ENCODE results near the gene ZSCAN31.

The ZSCAN31 gene

GRCh38 chr6:28353981-28354676 is 18.2 kb upstream of the ZSCAN31 start:
- Histone ChIP-seq H3K4me2 (no peak overlapping the region), H3K4me3 (no peak overlapping the region), H4K20me1 (peaks cover 7% of the 10 kb centered on the region; the same call in 1 of the 2 replicates), H3K27me3 (no peaks in the 10 kb centered on the region), H3K36me3 (peaks cover 20% of the 10 kb centered on the region), H3K4me1 (peaks cover 21% of the 10 kb centered on the region), H3K27ac (no peak overlapping the region), H3K9me3 (peaks cover 17% of the 10 kb centered on the region), H3K9ac (no peak overlapping the region)
- TF ChIP-seq Cebpa-rat (IDR thresholded peaks at IDR 0.05): no peak

GRCh38 chr6:28353356-28353755 is 17.4 kb upstream of the ZSCAN31 start:
- Histone ChIP-seq H3K36me3 (peaks cover 17% of the 10 kb centered on the region), H4K20me1 (peaks cover 7% of the 10 kb centered on the region; the same call in 1 of the 2 replicates), H3K4me2 (no peak overlapping the region), H3K4me1 (peaks cover 21% of the 10 kb centered on the region), H3K9me3 (peaks cover 17% of the 10 kb centered on the region), H3K27ac (no peak overlapping the region), H3K9ac (no peak overlapping the region), H3K4me3 (no peak overlapping the region), H3K27me3 (no peaks in the 10 kb centered on the region)
- no peak for TF ChIP-seq Cebpa-rat (IDR thresholded peaks at IDR 0.05)

GRCh38 chr6:28351493-28351925 is 15.6 kb upstream of the ZSCAN31 start:
- Histone ChIP-seq H3K27ac (no peak overlapping the region), H3K9ac (no peak overlapping the region), H3K4me1 (peaks cover 21% of the 10 kb centered on the region), H3K27me3 (no peaks in the 10 kb centered on the region), H3K36me3 (peaks cover 17% of the 10 kb centered on the region), H3K4me2 (peak overlapping the region; percentile 92), H4K20me1 (peaks cover 3% of the 10 kb centered on the region; the same call in 1 of the 2 replicates), H3K9me3 (peaks cover 17% of the 10 kb centered on the region), H3K4me3 (no peak overlapping the region)
- TF ChIP-seq Cebpa-rat (IDR thresholded peaks at IDR 0.05): no peak

- no peak for TF ChIP-seq Cebpa-rat (IDR thresholded peaks at IDR 0.05)
- peaks cover 17% of the 10 kb centered on the region for H3K36me3 ChIP-seq
- H3K4me3 ChIP-seq: peak overlapping the region; percentile 79
- H4K20me1 ChIP-seq: no peaks in the 10 kb centered on the region
- peaks cover 21% of the 10 kb centered on the region for H3K4me1 ChIP-seq
- H3K27ac ChIP-seq: no peak overlapping the region
- peaks cover 17% of the 10 kb centered on the region for H3K9me3 ChIP-seq
- peak overlapping the region; percentile 87; the same call in 1 of the 2 replicates for H3K9ac ChIP-seq
- H3K4me2 ChIP-seq: peak overlapping the region; percentile 92
- H3K27me3 ChIP-seq: no peaks in the 10 kb centered on the region
Measured at GRCh38 chr6:28351087-28351486, 15.1 kb upstream of the ZSCAN31 start.

GRCh38 chr6:28349892-28350737 is 14.2 kb upstream of the ZSCAN31 start, which contains the start of gene ZKSCAN3:
Gene ZKSCAN3 (plus strand): TSS chr6:28349947. CDS start chr6:28359587, 9,640 bp downstream.
- Histone ChIP-seq H3K4me2 (peak within 1 kb of the TSS; percentile 92), H3K9me3 (peaks cover 17% of the 10 kb centered on the region), H3K9ac (peak within 1 kb of the TSS; percentile 87), H4K20me1 (no peaks in the 10 kb centered on the region), H3K4me1 (peaks cover 16% of the 10 kb centered on the region), H3K27ac (peak within 1 kb of the TSS; percentile 78), H3K36me3 (peaks cover 17% of the 10 kb centered on the region), H3K27me3 (no peaks in the 10 kb centered on the region), H3K4me3 (peak within 1 kb of the TSS; percentile 79)
- no peak for TF ChIP-seq Cebpa-rat (IDR thresholded peaks at IDR 0.05)

GRCh38 chr6:28349344-28349891 is 13.5 kb upstream of the ZSCAN31 start:
- H4K20me1 ChIP-seq: no peaks in the 10 kb centered on the region
- peaks cover 16% of the 10 kb centered on the region for H3K36me3 ChIP-seq
- peak overlapping the region; percentile 79 for H3K4me3 ChIP-seq
- H3K9ac ChIP-seq: peak overlapping the region; percentile 87
- peaks cover 16% of the 10 kb centered on the region for H3K9me3 ChIP-seq
- no peak for TF ChIP-seq Cebpa-rat (IDR thresholded peaks at IDR 0.05)
- H3K4me1 ChIP-seq: peaks cover 15% of the 10 kb centered on the region
- peak overlapping the region; percentile 92 for H3K4me2 ChIP-seq
- H3K27ac ChIP-seq: peak overlapping the region; percentile 78
- no peaks in the 10 kb centered on the region for H3K27me3 ChIP-seq

- H3K9ac ChIP-seq: no peak overlapping the region
- no peaks in the 10 kb centered on the region for H3K36me3 ChIP-seq
- H3K4me1 ChIP-seq: peaks cover 15% of the 10 kb centered on the region
- H3K9me3 ChIP-seq: no peaks in the 10 kb centered on the region
- H3K4me2 ChIP-seq: no peak overlapping the region
- no peak overlapping the region for H3K4me3 ChIP-seq
- no peak for TF ChIP-seq Cebpa-rat (IDR thresholded peaks at IDR 0.05)
- no peaks in the 10 kb centered on the region for H4K20me1 ChIP-seq
- no peak overlapping the region for H3K27ac ChIP-seq
- no peaks in the 10 kb centered on the region; the same call in 1 of the 2 replicates for H3K27me3 ChIP-seq
Measured at GRCh38 chr6:28347119-28347518, 11.2 kb upstream of the ZSCAN31 start.

- Histone ChIP-seq H3K9ac (no peak overlapping the region), H3K4me1 (peaks cover 9% of the 10 kb centered on the region), H3K27ac (no peak overlapping the region), H4K20me1 (no peaks in the 10 kb centered on the region), H3K36me3 (no peaks in the 10 kb centered on the region), H3K4me2 (no peak overlapping the region), H3K27me3 (no peaks in the 10 kb centered on the region; the same call in 1 of the 2 replicates), H3K9me3 (peaks cover 17% of the 10 kb centered on the region), H3K4me3 (no peak overlapping the region)
- no peak for TF ChIP-seq Cebpa-rat (IDR thresholded peaks at IDR 0.05)
Measured at GRCh38 chr6:28345201-28345600, 9.3 kb upstream of the ZSCAN31 start.

GRCh38 chr6:28343898-28344677 is 8.1 kb upstream of the ZSCAN31 start:
- Histone ChIP-seq H3K4me2 (no peak overlapping the region), H3K9ac (no peak overlapping the region), H3K9me3 (peaks cover 28% of the 10 kb centered on the region), H4K20me1 (no peaks in the 10 kb centered on the region), H3K27ac (no peak overlapping the region), H3K27me3 (no peaks in the 10 kb centered on the region; the same call in 1 of the 2 replicates), H3K4me1 (peaks cover 9% of the 10 kb centered on the region; the same call in 1 of the 2 replicates), H3K4me3 (no peak overlapping the region), H3K36me3 (no peaks in the 10 kb centered on the region)
- no peak for TF ChIP-seq Cebpa-rat (IDR thresholded peaks at IDR 0.05)
